ENCODE data around the gene NCF4. TPM values are rescaled to one million over a fixed set of nuclear protein-coding genes. Genes with fewer than 3 reads are reported as not detected.

NCF4 gene
- not detected for total RNA-seq
- polyA plus RNA-seq (2013, experiment 1 of 2), result not detected
- polyA plus RNA-seq (2013, experiment 2 of 2), result not detected
- long read RNA-seq, experiment 1, result 0 reads
- long read RNA-seq, experiment 2, result 0 reads
- long read RNA-seq, experiment 3, result 0 reads
- long read RNA-seq, experiment 4, result 0 reads

DNA sequence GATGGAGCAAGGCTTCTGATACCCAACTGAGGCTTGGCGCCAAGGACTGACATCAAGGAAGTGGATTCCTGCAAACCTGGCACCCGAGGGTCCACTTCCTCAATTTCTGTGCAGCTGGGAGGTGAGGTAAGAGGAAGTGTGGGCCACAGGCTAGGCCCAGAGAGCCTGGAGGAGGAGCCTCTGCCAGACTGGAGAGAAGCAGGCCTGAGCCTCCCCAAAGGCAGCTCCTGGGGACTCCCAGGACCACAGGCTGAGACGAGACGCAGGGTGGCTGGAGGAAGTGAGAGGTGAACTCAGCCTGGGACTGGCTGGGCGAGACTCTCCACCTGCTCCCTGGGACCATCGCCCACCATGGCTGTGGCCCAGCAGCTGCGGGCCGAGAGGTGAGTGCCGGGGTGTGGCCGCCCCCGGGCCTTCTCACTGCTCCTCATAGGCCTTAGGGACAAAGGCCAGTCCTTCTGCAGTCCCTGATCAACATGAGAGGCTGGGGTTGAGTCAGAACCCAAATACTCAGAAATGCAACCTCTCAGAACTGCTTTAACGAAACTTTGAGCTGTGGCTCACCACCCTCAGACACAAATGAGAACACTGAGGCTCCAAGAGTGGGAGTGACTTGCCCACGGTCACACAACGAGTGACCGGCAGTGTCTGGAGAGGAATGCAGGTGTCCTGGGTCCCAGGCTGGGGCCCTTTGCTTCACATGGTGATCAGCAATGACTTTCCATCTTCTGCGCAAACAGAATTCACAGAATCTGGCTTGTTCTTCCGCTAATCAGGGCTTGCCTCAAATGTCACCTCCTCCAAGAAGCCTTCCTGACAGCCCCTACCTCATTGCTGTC lies at the start of gene NCF4:
TSS of gene NCF4 (plus strand) at position 186 of the 839 bp plus-strand sequence. CDS start at position 352, 166 bp downstream.
- Mint-ChIP-seq H3K27ac (no peak within 1 kb of the TSS), H3K9me3 (no peaks in the 10 kb centered on the region), H3K27me3 (ENCODE audit: insufficient read depth) (peaks cover 32% of the 10 kb centered on the region), H3K36me3 (ENCODE audit: low read depth) (no peaks in the 10 kb centered on the region), H3K4me3 (no peak within 1 kb of the TSS), H3K4me1 (peaks cover 2% of the 10 kb centered on the region)
- Histone ChIP-seq H3K27ac (ENCODE audit: low read depth, low read length) (no peak within 1 kb of the TSS), H3K9ac (ENCODE audit: extremely low read depth, low read length, poor library complexity, severe bottlenecking) (no peak within 1 kb of the TSS), H3K27me3 (ENCODE audit: control insufficient read depth, insufficient read depth, low read length, poor library complexity, severe bottlenecking) (peaks cover 28% of the 10 kb centered on the region), H3K4me1 (ENCODE audit: control insufficient read depth, insufficient read depth, low read length) (no peaks in the 10 kb centered on the region), H3K9me3 (ENCODE audit: control insufficient read depth, low read length) (no peaks in the 10 kb centered on the region), H3K4me3 (ENCODE audit: low read length) (no peak within 1 kb of the TSS), H3K36me3 (ENCODE audit: control insufficient read depth, insufficient read depth, low read length) (no peaks in the 10 kb centered on the region)
- TF ChIP-seq, protein P1, sequence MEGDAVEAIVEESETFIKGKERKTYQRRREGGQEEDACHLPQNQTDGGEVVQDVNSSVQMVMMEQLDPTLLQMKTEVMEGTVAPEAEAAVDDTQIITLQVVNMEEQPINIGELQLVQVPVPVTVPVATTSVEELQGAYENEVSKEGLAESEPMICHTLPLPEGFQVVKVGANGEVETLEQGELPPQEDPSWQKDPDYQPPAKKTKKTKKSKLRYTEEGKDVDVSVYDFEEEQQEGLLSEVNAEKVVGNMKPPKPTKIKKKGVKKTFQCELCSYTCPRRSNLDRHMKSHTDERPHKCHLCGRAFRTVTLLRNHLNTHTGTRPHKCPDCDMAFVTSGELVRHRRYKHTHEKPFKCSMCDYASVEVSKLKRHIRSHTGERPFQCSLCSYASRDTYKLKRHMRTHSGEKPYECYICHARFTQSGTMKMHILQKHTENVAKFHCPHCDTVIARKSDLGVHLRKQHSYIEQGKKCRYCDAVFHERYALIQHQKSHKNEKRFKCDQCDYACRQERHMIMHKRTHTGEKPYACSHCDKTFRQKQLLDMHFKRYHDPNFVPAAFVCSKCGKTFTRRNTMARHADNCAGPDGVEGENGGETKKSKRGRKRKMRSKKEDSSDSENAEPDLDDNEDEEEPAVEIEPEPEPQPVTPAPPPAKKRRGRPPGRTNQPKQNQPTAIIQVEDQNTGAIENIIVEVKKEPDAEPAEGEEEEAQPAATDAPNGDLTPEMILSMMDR (conservative IDR thresholded peaks at IDR 0.05), result no peak
- DNase-seq, result no peak
- WGBS, 2 experiments (ENCODE audit: insufficient coverage in 1 of 2, insufficient read length in 1 of 2), result 91 to 96% methylated on average over 10 to 17 of the region's 17 CpGs

- Histone ChIP-seq H3K9me3 (ENCODE audit: control insufficient read depth, low read length) (no peaks in the 10 kb centered on the region), H3K36me3 (ENCODE audit: control insufficient read depth, insufficient read depth, low read length) (no peaks in the 10 kb centered on the region), H3K4me3 (ENCODE audit: low read length) (no peak overlapping the region), H3K27me3 (ENCODE audit: control insufficient read depth, insufficient read depth, low read length, poor library complexity, severe bottlenecking) (peaks cover 37% of the 10 kb centered on the region), H3K27ac (ENCODE audit: low read depth, low read length) (no peak overlapping the region), H3K9ac (ENCODE audit: extremely low read depth, low read length, poor library complexity, severe bottlenecking) (no peak overlapping the region), H3K4me1 (ENCODE audit: control insufficient read depth, insufficient read depth, low read length) (no peaks in the 10 kb centered on the region)
- 89% methylated on average over 3 of the region's 3 CpGs; no CpG with 5 or more reads in 1 of the 2 experiments for WGBS, 2 experiments (ENCODE audit: insufficient coverage in 1 of 2, insufficient read length in 1 of 2)
- no peaks in the 10 kb centered on the region for H3K9me3 Mint-ChIP-seq
- peaks cover 16% of the 10 kb centered on the region for H3K4me1 Mint-ChIP-seq
- H3K27me3 Mint-ChIP-seq (ENCODE audit: insufficient read depth), result peaks cover 30% of the 10 kb centered on the region
- no peaks in the 10 kb centered on the region for H3K36me3 Mint-ChIP-seq (ENCODE audit: low read depth)
- no peak overlapping the region for H3K4me3 Mint-ChIP-seq
- TF ChIP-seq, protein P1 (conservative IDR thresholded peaks at IDR 0.05), result no peak
- DNase-seq, result no peak
- no peak overlapping the region for H3K27ac Mint-ChIP-seq
Observed at GRCh38 chr22:36811094-36811800, 49.6 kb upstream of the NCF4 start.

- H3K4me1 ChIP-seq (ENCODE audit: control insufficient read depth, insufficient read depth, low read length), result no peaks in the 10 kb centered on the region
- no peaks in the 10 kb centered on the region for H3K36me3 ChIP-seq (ENCODE audit: control insufficient read depth, insufficient read depth, low read length)
- H3K27ac Mint-ChIP-seq, result no peak overlapping the region
- no peak overlapping the region for H3K4me3 ChIP-seq (ENCODE audit: low read length)
- H3K27me3 ChIP-seq (ENCODE audit: control insufficient read depth, insufficient read depth, low read length, poor library complexity, severe bottlenecking), result peaks cover 72% of the 10 kb centered on the region
- H3K4me1 Mint-ChIP-seq, result peaks cover 4% of the 10 kb centered on the region
- no peaks in the 10 kb centered on the region for H3K9me3 Mint-ChIP-seq
- no peak overlapping the region for H3K4me3 Mint-ChIP-seq
- DNase-seq, result no peak
- no peak overlapping the region for H3K9ac ChIP-seq (ENCODE audit: extremely low read depth, low read length, poor library complexity, severe bottlenecking)
- H3K27ac ChIP-seq (ENCODE audit: low read depth, low read length), result no peak overlapping the region
- no peaks in the 10 kb centered on the region for H3K36me3 Mint-ChIP-seq (ENCODE audit: low read depth)
- 51 to 86% methylated on average over 3 to 10 of the region's 10 CpGs for WGBS, 2 experiments (ENCODE audit: insufficient coverage in 1 of 2, insufficient read length in 1 of 2)
- TF ChIP-seq, protein P1 (conservative IDR thresholded peaks at IDR 0.05), result no peak
- no peaks in the 10 kb centered on the region for H3K9me3 ChIP-seq (ENCODE audit: control insufficient read depth, low read length)
- peaks cover 64% of the 10 kb centered on the region for H3K27me3 Mint-ChIP-seq (ENCODE audit: insufficient read depth)
Observed at GRCh38 chr22:36814801-36815200, 46.0 kb upstream of the NCF4 start.

Measured in endodermal cell (in vitro differentiated cells).